Activated CD8-positive, alpha-beta memory T cell treated with anti-CD3 and anti-CD28 coated beads, Interleukin-2, amount 50 U/mL, for 4 hours (primary cell): ENCODE results near the gene B4GALNT4.

Experiments used
- DNase-seq: peaks from one replicate; pipeline ENCODE4 v3.0.0-alpha.2; 2020

The B4GALNT4 gene

DNA sequence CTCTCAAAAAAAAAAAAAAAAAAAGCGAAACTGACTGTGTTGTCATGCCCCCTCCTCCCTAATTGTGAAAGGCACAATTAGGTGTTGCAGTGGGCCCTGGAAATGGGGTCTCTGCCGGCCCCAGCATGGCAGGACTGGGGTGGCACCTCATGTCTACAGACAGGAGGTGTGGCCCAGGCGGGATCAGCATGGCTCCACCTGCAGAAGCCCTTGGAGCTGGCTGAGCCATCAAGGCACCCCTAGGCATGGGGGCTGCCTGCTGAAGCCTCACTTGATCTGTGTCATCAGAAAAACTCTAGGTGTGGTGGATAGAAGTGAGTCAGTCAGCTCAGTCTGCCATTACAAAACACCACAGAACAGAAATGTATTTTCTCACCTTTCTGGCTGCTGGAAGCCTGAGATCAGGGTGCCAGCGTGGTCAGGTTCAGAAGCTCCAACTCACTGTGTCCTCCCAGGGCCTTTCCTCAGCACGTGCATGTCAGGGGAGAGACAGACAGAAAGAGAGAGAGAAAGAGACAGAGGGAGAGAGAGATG, 10.1 kb upstream of the B4GALNT4 start:
- DNase-seq = peak; percentile 38

DNA sequence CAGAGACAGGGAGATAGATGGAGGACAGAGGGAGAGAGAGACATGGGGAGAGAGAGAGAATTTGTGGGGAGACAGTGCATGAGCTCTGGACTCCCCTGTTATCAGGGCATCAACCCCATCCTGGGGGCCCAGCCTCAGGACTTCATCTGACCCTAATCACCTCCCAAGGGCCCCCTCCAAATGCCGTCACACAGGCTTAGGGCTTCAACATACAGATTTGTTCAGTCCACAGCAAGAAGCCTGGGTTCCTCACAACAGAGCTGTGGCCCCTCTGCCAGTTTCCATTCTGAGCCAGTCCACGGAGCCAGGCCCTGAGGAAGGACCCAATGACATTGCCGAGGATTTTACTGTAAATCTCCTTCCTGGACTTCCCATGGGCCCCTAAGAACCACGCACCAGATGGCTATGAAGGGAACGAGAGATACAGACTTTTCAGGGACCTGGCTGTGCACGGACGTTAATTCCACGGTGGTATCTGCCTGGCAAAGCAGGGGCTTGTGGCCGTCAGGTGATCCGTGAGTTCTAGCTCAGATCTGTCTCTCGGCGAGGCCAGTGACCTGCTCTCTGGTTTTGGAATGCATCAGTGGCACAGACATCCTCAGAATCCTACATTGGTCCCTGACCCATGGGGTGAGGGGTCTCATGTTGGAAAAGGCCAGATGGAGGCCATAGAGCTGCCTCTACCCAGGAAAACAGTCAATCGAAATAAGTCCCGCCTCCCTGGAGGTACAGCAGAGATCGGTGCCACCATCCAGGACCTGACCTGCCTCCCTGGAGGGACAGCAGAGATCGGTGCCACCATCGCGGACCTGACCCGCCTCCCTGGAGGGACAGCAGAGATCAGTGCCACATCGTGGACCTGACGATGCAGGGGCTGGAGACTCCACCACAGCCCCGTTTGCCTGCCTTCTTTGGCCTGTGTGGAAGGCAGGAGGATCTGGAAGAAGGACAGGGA, 8.7 kb upstream of the B4GALNT4 start:
- peak; percentile 16 for DNase-seq

DNA sequence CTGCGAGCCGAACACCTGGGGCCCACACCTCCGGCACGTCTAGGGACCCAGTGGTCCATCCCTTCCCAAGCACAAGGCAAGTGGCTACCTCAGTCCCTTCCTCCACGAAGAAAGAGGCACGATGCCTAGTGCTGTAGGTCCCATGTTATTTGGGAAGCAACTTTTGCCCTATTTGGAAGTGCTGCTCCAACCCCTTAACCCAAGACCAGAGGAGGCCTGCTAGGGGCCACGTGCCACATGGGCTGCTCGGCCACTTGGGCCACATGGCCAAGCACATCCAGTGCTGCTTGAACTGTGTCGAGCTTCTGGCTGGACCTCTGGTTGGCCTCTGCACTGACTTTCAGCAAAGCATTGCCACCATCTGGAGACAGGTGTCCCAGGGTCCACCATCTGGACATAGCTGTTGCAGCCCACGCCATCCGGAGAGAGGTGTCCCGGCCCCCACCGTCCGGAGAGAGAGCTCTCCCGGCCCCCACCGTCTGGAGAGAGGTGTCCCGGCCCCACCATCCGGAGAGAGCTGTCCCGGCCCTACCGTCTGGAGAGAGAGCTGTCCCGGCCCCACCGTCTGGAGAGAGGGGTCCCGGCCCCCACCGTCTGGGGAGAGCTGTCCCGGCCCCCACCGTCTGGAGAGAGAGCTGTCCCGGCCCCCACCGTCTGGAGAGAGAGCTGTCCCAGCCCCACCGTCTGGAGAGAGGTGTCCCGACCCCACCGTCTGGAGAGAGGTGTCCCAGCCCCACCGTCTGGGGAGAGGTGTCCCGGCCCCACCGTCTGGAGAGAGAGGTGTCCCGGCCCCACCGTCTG, 6.5 kb upstream of the B4GALNT4 start:
- DNase-seq = peak; percentile 12

- DNase-seq = peak; percentile 9
Measured at GRCh38 chr11:363443-363805, 5.9 kb upstream of the B4GALNT4 start.

DNA sequence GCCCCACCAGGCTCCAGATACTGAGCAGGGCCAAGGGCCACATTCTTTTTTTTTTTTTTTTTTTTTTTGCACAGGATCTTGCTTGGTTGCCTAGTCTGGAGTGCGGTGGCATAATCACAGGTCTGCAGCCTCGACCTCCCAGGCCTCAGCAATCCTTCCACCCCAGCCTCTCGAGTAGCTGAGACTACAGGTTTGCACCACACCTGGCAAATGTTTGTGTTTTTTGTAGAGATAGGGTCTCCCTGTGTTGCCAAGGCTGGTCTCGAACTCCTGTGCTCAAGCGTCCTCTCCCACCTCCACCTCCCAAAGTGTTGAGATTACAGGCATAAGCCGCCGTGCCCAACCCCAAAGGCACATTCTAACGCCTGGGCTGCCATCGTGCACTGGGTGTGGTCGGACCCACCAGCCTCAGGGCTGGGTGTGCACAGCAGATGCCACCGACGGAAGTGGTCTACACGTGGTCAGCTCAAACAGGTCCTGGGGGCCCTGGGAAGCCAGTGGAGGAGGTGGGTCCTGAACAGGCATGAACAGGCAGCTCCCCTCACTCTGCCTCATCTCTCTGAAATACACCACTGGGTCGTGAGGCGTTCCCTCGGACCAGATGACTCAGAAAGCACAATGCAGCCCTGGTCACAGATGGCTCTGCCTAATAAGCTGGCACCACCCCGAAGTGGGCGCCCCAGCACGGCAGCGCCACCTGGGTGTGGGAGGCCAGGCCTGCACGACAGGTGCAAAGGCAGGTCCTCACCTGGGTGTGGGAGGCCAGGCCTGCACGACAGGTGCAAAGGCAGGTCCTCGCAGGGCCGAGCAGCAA, 5.1 kb upstream of the B4GALNT4 start:
- peak; percentile 66 for DNase-seq

- peak; percentile 9 for DNase-seq
Measured at GRCh38 chr11:364991-365725, 4.1 kb upstream of the B4GALNT4 start.

GRCh38 chr11:365831-366230, 3.5 kb upstream of the B4GALNT4 start:
- DNase-seq = no peak

DNA sequence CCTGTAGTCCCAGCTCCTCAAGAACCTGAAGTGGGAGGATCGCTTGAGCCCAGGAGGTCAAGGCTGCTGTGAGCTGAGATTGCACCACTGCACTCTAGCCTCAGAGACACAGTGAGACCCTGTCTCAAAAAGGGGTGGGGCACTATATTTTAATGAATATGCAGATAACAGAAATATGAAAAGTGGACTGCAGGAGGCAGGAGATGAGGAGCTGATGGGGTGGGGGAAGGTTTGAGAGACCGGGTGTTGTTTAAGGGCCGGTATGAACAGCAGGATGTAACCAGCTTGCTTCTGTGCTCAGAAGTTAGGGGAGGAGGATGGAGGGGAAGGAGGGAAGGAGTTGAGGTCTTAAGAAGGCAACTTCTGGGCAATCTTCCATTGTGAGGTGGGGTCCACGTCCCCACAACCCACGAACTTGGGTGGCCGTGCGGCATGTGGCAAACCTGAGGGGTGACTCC, 1.3 kb upstream of the B4GALNT4 start:
- no peak for DNase-seq

DNA sequence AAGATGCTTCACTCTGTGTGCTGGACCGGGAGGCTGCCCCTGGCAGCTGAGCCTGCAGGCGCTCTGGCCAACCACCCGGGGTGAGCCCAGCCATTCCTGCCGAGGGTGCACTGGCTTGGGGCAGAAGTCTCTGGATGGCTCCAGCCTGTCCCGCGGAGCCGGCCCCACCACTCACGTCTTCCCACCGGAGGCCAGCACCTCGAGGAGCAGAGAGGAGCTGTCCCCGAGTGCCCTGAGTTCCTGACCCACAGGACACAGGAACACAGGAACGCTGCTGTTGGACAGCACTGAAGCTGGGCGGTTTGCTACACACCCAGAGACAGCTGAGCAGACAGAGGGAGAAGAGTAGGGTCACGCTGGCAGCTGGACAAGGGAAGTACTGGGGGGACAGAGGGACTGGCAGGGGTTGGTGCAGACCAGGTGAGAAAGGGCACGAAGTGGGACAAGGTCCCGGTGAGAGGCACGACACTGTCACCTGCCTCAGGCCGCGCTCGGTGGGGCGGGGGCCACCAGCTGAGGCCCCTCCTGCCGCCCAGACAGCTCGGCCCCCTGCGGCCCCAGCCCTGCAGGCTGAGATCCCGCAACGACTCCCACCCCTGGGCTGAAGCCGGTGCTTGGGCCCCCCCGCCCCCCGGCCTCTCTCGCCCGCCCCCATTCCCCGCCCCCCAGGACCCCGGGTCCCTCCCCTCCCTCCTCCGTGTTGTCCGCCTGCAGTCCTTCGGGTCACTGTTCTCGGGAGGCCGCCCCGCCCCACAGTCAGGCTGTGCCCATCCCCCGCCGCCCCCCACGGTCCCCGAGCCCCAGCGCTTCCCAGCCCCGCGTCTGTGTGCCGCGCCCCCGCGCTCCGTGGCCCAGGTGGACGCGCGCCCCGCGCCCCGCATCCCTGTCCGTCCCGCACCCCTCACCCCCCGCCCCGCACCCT, 624 bp upstream of the B4GALNT4 start:
- DNase-seq = no peak

GRCh38 chr11:370070-370941, 1.0 kb downstream of the B4GALNT4 start:
- no peak for DNase-seq

DNA sequence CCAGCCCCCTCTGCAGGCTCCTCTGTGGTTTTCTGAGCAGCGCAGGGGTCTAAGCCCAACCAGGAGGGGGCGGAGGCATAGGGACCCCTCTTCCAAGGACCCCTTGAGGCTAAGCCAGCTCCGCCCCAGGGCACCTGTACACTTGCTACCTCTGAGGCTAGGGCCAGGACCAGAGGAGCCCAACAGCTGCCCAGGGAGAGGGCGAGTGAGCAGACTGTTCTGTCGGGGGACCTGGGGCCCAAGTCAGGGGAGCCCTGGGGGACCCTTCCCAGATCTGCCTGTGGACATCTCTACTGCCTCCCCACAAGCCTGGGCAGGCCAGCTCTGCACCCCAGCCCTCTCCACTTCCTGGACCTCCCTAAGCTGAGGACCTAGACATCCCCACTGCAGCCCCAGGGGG, 1.8 kb downstream of the B4GALNT4 start:
- DNase-seq = no peak

- DNase-seq = no peak
Measured at GRCh38 chr11:371716-372590, 2.7 kb downstream of the B4GALNT4 start.

- no peak for DNase-seq
Measured at GRCh38 chr11:372809-373715, 3.8 kb downstream of the B4GALNT4 start.

DNA sequence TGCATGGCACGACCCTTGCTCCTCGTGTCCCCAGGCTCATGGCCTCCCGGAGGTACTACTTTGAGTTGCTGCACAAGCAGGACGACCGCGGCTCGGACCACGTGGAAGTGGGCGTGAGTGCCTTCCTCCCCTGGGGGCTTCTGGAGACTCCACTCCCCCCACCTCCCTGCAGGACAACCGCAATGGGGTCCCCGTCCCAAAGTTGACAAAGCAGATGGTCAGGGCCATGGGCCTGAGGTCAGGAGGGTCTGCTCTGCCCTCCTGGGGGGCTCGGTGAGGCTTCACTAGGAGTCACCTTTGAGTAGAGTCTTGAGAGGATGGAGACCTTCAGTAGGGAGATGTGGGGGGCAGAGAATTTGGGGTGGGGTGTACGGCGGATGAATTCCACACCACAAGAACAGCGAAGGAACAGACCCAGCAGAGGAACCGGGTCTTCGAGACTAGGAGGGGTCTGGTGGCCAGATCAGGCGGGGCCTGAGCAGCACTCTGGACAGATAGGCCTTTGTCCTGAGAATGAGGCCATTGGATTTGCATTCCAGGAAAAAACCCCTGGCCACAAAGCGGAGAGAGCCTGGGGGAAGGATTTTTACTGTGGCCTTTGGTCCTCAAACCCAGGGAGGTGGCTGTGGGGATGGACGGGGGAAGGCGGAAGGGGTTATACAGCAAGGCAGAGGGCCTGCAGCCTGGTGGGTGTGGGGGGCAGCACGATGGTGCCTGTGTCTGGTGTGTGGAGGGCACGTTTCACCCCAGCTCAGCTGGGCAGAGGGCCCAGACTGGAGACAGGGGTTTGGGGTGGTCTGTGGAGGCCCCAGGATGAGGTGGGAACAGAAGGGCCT, 4.6 kb downstream of the B4GALNT4 start:
- DNase-seq = no peak

GRCh38 chr11:375065-376025, 6.0 kb downstream of the B4GALNT4 start:
- DNase-seq = no peak
